ENCODE measurements around the gene HAUS3.
A peak's percentile ranks its signal among the peaks of the same experiment; 100 is the strongest.

Gene HAUS3

DNA sequence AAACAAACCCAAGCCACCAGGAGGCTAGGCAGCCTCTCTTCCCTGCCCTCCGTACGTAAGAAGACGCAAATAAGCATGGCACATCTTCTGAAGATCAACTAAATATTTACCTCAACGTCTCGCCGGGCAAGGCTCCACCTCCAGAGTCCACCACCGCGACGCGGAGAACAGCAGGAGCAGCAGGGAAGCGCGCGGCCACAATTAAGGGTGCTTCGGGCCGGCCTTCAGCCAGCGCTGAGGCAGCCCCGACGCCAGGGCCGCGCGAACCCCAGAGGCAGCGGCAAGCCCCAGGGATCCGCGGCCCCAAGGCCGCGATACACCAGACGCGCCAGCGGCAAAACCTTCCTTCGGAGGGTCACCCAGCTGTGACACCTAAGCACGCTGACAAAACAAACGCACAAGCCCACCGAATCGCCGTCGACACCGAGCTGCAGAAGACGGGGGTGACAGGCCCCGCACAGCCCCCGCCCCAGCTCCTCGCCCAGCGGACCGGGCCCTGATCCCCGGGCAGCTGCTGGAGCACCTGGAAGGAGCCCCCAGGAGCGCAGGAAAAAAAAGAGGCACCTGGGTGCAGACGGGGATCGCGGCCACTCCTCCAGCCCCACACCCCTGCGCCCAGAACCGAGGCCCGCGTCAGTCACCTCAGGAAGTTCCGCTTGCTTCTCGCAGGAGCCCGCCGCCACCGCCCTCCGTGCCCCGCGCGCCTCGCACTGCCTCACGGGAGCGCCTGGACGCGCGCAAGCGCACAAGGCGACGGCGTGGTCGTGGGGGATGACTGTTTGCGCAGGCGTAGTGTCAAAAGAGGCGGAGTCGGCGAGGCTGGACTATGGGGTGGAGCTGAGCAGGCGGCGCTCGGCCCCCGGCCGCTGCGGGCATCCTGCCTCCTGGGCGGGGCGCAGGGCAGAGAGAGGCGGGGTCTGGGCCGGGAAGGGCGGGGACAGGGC is at the start of gene HAUS3, which contains the start of gene POLN:
TSS of gene HAUS3 (minus strand) at position 712 of the 944 bp plus-strand sequence. CDS start 1,175 bp downstream, outside the sequence.
TSS of gene POLN (minus strand) at position 712 of the 944 bp plus-strand sequence. CDS start 12,890 bp downstream, outside the sequence.
- DNase-seq: peak; percentile 81

DNA sequence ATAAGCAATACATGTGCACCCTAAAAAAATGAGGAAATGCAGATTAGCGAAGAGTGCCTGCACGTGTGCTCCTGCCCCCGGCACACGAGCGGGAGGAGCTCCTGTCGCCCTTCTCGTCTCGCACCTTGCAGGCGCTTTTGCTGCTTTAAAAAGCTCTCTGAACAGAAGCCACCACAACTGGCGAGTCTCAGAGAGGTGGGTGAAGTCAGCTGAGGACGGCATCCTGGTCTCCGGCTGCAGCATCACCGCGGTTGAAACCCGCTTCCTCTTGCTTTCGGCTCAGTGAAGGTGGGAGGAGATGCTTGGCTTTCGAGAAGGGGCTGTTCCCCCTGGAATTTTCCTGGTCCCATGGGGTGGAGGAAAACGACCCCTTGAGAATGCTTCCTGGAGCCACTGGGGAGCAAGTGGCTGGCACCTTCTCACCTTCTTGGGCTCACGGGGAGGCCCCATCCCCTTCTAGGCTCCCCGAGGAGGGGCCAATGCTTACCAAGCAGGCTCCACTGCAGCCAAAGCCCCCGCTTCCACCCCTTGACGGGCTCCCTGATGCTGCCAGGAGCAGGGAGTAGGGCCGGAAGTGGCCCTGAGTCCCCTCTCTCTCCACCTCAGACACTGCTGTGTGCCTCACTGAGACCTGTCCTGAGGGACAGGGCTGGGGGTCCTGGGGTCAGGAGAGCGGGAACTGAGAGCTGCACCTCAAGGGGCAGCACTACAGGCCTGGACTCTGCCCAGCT is 49.2 kb upstream of the HAUS3 start:
- no peak for DNase-seq

DNA sequence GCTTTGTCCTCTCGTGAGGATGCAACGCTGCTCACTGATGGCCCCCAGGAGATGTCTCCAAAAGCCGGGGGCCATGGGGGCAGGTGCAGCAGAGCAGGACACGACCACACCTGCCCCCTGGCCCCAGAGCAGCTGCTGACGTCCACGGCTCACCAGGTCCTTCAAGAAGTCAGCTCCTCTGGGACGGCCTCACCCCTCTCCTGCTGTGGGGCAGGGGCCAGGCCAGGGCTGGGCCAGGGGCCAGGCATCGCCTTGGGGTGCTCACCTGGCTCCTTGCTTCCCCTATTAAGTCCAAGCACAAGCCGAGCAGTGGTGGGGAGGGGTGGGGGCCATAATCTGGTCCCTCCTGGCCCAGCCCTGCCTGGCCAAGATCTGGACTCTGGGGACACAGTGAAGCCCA is 48.6 kb upstream of the HAUS3 start:
- no peak for DNase-seq

DNA sequence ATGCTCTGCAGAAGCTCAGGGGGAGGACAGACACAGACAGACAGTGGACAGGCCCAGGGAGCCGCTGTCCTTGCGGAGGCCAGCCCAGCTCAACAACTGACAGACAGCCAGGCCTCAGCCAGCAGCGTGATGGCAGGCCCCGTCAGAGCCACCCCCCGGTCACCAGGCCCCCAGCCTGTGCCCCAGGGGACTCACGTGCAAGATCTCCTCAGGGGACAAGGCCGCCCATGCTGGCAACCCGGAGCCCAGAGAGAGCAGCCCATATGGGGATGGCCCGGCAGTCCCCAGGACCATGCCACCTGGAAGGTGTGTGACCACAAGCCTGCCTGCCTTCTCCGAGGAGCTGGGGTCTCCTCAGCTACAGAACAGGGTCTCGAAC is 48.0 kb upstream of the HAUS3 start:
- no peak for DNase-seq

- no peak for DNase-seq
These were observed 47.5 kb upstream of the HAUS3 start for GRCh38 chr4:2289311-2289954.

DNA sequence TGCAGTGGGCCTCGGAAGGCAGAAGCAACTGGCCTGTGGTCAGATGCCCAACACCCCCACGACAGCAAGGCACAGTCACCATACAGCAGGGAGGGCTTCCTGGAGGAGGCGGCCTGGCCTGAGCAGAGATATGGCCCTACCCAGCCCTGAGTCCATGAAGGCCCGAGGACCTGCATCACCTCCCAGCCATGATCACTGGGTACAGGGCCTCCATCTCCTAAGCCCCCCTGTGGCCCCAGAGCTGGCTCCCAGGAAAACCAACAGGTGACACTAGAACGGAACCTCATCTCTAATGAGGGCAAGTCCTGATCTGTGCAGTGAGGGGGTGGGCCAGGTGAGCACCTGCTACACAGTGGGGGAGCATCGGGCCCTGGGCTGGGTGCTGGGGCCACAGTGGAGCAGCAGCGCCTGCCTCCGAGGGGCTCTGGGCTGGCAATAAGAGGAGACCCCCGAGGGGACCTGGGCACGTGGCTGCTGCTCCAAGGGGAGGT is 46.2 kb upstream of the HAUS3 start:
- no peak for DNase-seq

- no peak for DNase-seq
These were observed 45.6 kb upstream of the HAUS3 start for GRCh38 chr4:2287594-2287915.

DNA sequence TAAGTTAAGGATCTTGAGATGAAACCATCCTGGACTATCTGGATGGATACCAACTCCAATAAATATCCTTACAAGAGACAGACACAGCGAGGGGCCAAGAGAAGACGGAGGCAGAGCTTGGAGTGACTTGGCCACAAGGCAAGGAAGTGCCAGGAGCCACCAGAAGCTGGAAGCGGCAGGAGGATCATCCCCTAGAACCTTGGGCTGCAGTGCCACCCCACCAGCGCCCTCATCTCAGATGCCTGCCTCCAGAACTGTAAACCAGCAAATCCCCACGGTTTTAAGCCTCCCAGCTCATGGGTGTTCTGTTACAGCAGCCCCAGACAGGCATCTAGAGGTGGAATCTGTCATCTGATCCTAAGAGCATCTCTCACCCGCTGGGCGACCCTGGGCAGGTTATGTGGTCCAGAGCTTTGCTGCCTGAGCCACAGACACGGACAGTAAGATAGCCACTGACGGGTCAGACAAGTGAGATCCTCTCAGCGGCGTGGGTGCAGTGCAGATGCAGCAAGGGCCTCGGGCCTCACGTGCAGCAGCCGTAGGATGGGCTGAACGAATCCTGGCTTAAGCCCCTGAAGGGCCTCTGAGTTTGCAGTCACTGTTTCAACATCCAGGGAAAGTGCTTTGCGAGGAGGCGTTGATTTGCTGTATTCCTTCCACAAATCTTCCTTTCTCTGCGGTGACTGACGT is 45.1 kb upstream of the HAUS3 start:
- no peak for DNase-seq

DNA sequence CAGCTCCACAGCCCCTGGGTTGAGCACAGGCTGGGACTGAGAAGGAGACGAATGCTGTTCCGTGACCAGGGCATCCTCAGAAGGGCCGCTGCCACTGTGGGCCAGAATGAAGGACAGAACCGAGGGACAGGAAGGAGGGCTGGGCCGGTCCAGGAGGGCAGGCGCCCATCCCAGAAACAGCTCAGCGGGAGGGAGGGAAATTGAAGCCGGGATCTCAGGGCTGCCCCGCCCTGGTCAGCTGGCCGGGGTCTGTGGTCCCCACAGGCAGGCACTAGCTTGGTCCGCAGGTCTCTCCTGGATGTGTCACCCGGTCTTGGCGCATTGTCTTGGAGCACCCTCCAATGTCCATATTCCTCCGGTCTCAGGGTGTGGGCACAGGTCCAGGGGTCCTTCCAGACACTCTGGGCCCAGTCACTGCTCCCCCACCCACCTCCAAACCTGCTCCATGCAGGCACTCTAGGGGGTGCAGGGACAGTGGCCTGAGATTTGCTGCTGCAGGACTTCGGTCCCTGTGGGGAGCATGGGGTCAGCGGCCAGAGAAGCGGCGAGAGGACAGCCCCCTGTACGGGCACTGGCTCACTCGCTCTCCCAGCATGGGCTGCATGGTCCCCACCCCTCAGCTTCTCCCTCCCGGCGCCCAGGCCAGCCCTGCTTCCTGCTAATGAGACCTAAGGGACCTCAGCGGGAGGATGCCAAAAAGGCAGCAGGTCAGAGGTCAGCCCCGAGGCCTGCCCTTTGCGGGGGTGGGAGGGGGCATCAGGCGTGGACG is 43.9 kb upstream of the HAUS3 start:
- no peak for DNase-seq

DNA sequence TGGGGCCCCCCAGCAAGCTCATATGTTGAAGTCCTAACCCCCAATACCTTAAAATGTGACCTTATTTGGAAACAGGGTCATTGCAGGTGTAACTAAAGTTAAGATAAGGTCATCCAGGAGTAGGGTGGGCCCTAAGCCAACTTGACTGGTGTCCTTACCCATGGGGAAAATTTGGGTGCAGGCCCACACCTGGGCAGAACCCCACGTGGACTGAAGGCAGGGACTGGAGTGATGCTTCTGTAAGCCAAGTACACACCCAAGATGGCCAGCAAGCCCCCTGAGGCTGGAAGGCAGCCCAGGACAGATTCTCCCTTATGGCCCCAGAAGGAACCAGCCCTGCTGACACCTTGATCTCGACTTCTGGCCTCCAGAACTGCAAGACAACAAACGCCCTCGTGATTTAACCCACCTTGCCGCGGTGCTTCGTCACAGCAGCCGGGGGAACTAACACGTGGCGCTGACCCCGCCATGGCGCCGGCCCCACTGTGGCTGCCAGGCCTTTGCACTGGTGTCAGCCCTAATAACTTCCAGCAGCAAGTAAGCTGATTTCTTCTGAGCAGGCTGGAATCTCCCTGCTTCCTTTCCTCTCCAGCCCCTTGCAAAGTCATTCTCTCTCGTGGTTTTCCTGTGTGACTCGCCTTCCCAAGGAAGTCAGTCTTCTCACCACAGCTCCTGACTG is 43.2 kb upstream of the HAUS3 start:
- DNase-seq: peak; percentile 46

DNA sequence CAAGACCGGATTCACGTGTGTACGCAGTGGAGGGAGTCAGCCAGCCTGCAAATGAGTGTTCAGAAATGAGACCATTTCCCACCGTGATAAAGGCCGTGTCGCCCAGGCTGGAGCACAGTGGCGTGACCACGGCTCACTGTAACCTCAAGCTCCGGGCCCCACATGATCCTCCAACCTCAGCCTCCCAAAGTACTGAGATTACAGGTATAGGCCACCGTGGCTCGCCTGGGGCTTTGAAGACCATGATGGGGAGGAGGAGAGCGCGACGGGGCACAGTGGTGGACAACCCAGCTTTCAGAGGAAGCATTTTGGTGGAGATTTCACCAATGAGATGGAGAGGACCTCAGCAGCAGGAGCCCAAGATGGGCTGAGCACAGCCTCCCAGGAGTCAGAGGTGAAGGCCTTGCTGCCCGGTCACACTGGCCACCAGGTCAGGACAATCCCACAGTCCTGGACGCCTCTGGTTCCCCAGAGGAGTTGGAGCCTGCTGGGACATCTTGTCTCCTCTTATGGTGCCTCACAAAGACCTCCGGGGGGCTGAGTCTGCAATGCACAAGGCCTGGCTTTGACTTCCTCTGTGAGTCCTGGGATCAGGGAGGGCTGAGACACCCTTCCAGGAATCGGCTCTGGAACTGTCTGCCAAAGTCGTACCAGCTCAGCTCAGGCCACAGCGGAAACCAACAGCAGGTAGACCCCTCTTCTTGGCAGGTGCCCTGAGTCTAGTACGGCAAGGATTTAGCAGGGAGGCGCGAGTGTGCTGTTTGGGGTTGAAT is 42.4 kb upstream of the HAUS3 start:
- DNase-seq: no peak

DNA sequence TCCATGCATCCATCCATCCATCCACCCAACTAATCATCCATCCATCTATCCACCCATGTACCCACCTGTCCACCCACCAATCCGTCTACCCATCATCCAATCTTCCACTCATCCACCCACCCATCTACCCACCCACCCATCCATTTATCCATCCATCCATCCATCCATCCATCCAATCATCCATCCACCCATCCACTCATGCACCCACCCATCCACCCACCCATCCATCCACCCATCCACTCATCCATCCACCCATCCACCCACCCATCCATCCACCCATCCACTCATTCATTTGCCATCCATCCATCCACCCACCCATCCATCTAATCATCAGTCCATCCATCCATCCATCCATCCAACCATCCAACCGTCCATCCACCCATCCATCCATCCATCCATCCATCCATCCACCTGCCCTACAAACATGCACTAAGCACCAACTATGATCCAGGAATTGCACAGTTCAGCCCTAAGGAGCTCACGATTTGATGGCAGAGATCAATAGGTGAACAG is 41.3 kb upstream of the HAUS3 start:
- DNase-seq: no peak

DNA sequence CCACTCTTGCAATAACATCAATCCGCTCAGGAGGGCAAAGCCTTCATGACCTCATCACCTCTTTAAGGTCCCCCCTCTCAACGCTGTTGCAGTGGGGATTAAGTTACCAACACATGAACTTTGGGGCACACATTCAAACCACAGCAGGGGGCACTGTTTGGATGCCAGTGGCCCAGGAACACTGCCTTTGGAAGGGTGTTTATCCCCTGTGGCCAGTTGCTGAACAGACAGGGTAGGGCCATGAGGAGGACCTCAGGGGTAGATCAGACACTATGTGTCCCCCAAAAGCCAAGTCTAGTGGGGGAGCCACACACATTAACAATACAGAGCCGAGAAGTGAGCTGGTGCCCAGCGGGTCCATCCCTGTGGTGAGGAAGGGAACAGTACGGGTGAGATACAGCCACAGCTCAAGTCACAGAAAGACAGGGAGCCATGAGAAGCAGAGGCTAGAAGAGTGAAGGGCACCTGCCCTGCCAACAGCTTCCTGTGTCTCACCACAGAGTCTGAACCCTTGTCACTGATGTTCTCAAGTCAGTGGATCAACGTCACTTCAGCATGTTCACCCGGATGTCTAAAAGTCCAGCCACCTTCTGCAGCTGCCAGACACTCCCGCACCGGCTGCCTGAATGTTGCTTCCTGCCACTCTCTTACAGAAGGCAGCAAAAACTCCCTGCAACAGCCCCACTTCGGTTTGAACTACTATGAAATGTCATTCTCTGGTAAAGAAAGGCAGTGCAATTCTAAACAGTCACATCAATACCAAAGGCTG is 39.8 kb upstream of the HAUS3 start:
- DNase-seq: no peak

DNA sequence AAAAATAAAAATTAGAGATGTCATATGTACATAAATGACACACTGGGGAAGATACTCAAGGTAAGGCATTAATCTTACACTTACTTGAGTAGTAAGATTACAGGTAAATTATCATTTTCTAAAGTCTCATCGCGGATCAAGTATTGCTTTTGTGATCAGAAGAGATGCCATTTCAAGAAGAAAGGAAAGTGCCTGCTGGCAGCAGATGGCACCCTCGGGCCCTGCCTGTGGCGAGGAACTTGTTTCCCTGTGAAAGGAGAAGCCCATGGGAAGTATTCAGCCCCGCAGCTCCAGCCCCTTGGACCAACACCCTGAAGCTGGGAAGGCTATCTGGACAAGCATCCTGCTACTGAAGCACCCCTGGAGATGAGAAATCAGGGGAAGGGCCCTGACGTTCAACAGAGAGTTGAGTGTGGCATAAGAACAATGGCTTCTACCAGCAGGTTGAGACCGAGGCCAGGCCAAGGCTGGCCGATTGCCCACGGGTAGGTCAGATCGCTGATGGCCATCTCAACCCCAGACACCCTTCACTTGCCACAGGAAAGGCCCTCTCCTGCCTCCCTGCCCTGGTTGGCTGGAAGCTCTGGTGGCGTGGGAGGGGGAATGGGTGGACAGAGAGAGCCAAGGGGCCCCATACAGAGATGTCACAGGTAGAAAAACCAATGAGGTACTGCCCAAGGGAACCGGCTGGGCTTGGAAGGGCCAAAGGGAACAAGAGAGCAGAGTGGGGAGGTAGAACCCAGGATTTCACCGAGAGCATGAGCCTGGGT is 38.8 kb upstream of the HAUS3 start:
- no peak for DNase-seq

DNA sequence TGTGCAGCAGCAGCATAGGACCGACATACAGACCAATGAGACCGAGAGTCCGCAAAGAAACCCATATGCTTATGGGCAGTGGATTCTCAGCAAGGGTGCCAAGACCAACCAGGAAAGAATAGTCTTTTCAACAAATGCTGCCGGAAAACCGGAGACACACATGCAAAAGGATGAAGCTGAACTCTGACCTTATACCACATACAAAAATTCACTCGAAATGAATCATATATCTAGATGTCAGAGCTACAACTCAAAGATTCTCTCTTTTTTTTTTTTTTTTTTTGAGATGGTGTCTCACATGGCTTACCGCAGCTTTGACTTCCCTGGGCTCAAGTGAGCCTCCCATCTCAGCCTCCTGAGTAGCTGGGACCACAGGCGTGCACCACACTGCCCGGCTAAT is 36.0 kb upstream of the HAUS3 start:
- no peak for DNase-seq

DNA sequence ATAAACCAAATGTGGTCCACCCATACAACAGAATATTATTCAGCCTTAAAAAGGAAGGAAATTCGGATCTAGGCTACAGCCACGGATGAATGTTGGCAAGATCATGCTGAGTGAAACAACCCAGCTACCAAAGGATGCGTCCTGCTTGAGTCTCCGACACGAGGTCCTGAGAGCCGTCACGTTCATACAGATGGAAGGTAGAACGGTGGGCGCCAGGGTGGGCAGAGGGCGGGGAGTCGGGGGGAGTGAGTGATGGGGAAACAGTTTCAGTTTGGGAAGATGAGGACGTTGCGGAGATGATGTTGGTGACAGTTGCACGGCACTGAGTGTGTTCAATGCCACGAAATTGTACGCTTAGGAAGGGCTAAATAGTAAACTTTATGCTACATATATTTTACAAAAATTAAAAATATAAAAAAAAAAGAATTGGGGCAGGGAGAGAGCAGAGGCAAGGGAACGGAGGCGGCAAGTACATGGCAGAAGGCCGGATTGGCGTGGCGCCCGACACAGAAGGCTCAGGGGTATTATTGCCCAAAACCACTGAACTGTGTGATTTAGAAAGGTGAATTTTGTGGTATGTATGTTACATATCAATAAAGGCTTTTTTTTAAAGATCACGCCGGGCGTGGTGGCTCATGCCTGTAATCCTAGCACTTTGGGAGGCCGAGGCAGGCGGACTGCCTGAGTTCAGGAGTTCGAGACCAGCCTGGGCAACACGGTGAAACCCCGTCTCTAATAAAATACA is 34.8 kb upstream of the HAUS3 start:
- DNase-seq: no peak

GRCh38 chr4:2275546-2276251 is 33.8 kb upstream of the HAUS3 start:
- DNase-seq: no peak
